Heart right ventricle (tissue), 16 donors: ENCODE results near the gene RBFOX2. TPM values are rescaled to one million over a fixed set of nuclear protein-coding genes. Genes with fewer than 3 reads are reported as not detected.

Experiments used
- ATAC-seq, 8 donors: fragments of 200-7000 bp; cut with Tn5 transposase; one replicate each; pipeline ENCODE4 v1.9.1; 2020; ENCODE audit warnings: mild to moderate bottlenecking in 8 of 8, moderate library complexity in 8 of 8, moderate number of reproducible peaks in 1 of 8
- DNase-seq, 2 donors: peaks; one replicate each; pipeline ENCODE4 v3.0.0-alpha.2; 2020
- H3K27ac ChIP-seq, 10 donors: fragments of 200-600 bp; sonication (generic) in 2 of 10; one replicate each; pipeline versions ENCODE4 v1.5.0 to v1.8.0; 2020 to 2022; ENCODE audit warnings: mild to moderate bottlenecking in 3 of 10
- H3K27me3 ChIP-seq, 7 donors: fragments of 200-600 bp; one replicate each; pipeline ENCODE4 v1.8.0; 2021 to 2022; ENCODE audit warnings: mild to moderate bottlenecking in 2 of 7
- H3K36me3 ChIP-seq, 9 donors: fragments of 200-600 bp; sonication (generic) in 1 of 9; one replicate each; pipeline versions ENCODE4 v1.5.0 to v1.8.0; 2020 to 2022; ENCODE audit warnings: mild to moderate bottlenecking in 2 of 9
- H3K4me1 ChIP-seq, 9 donors: fragments of 200-600 bp; sonication (generic) in 1 of 9; one replicate each; pipeline versions ENCODE4 v1.5.0 to v1.8.0; 2020 to 2022; ENCODE audit warnings: mild to moderate bottlenecking in 4 of 9
- H3K4me3 ChIP-seq, 10 donors: fragments of 200-600 bp; sonication (generic) in 2 of 10; one replicate each; pipeline versions ENCODE4 v1.5.0 to v1.8.0; 2020 to 2022; ENCODE audit warnings: mild to moderate bottlenecking in 7 of 10, moderate library complexity in 2 of 10
- H3K9me3 ChIP-seq, 11 donors: fragments of 200-600 bp in 10 of 11; sonication (generic) in 2 of 11; one replicate each; pipeline versions ENCODE4 v1.5.0 to v1.8.0; 2013 to 2022; ENCODE audit warnings: mild to moderate bottlenecking in 2 of 11, control low read depth in 1 of 11, moderate library complexity in 1 of 11
- CTCF ChIP-seq, 9 donors: fragments of 200-600 bp; sonication (generic) in 2 of 9; IDR thresholded peaks; one replicate each; pipeline versions ENCODE4 v1.5.0 to v1.8.0; 2021 to 2022; ENCODE audit warnings: antibody characterized with exemption in 9 of 9, mild to moderate bottlenecking in 5 of 9, moderate library complexity in 1 of 9
- WGBS, 2 donors: extraction: QIAGEN DNeasy Blood & Tissue Kit; methylation state at CpG; one replicate each; pipeline ENCODE4 v1.1.7; 2013; ENCODE audit warnings: inconsistent platforms in 1 of 2; 5-methylcytosine and 5-hydroxymethylcytosine counted together
- intact Hi-C, 10 donors: fragments of 100-400 bp; cut with DNase I; formaldehyde crosslinking; loops; one replicate each; pipeline versions ENCODE4 v1.11.1 to v1.14.2; 2022
- polyA plus RNA-seq, 2 donors: library from polyadenylated mRNA; stranded (reverse); fragments of 200-250 nt; gene quantifications; one replicate each; pipeline ENCODE4 v1.2.3, GENCODE V29; 2013
- total RNA-seq, 10 donors: library from RNA; stranded (reverse); fragmentation: NEBNext Ultra II Directional in 3 of 10; extraction: Animal tissue kit (Norgen Biotek cat#: 25700) in 3 of 10; gene quantifications; one replicate each; pipeline versions ENCODE4 v1.2.1 to v1.2.4, GENCODE V29; 2021 to 2023
- donor health status: Arrhythmogenic right ventricular cardiomyopathy.
- donor health status: ischemic (EF 13 %, LVEDD 7.1; RV severe dilation, severe dysfunction).
- donor health status: healthy with polysubstance abuse.
- donor health status: DM: no; HTN: yes; CAD: no.
- donor health status: DM: no; HTN: no; CAD: no.
- donor health status: ischemic (EF 25% LVEDD 6.9; RV normal size, moderate dysfunction).
- donor health status: ischemic (EF 25% LVEDD 5.7; RV mildly dilated, moderate dysfunction).
- donor health status: healthy.
- donor health status: DM: yes; HTN: yes; CAD: no.
- donor health status: Ischemic cardiomyopathy.
- donor health status: ischemic (EF 35%, LVEDD 5.7; RV mildly dilated, moderate dysfunction).
- donor health status: nonischemic (EF 11% LVEDD 7.7; RV severe dilation, severe dysfunction).
- donor health status: DM: yes; HTN: yes; CAD: no.
- donor health status: PGD.
- donor health status: ischemic (EF 29% LVEDD 5.4; RV normal size, mild dysfunction).
- donor health status: nonischemic (EF 23%, LVEDD 6.1; RV moderate dilation, normal function).

The RBFOX2 gene
- total and polyA plus RNA-seq, 12 donors: 18.0 to 105 (median 90.4) TPM

DNA sequence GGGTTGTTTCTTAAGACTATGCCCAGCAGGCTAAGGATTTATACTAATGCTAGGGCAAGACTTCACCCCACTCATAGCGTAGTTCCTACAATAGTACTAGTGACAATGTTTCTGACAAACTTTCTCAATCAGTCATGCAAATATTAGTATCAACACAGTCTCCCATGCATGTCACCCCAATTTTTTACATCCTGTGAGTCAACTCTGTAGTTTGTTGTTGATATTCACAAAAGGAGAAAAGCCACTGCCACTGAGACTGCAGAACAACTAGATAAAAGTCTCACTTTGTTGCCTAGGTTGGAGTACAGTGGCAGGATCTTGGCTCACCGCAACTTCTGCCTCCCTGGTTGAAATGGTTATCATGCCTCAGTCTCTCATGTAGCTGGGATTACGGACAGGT is 155.2 kb downstream of the RBFOX2 start:
- H3K4me1 ChIP-seq: peaks cover 6 to 66% (median 54%) of the 10 kb centered on the region in 9 donors
- H3K9me3 ChIP-seq: peaks cover 0 to 8% (median 0%) of the 10 kb centered on the region in 11 donors
- H3K27ac ChIP-seq: peak overlapping the region in 3 of 10 donors; percentile 44 to 58 (median 57)
- DNase-seq (no peak), ATAC-seq (no peak)
- no peak for TF ChIP-seq CTCF (IDR thresholded peaks at IDR 0.05)
- H3K4me3 ChIP-seq: no peak overlapping the region
- intact Hi-C loops: no loop called here
- H3K27me3 ChIP-seq: no peaks in the 10 kb centered on the region
- WGBS, 2 donors: 96% methylated on average over 3 of the region's 3 CpGs
- no peaks in the 10 kb centered on the region for H3K36me3 ChIP-seq

- no peak for TF ChIP-seq CTCF (IDR thresholded peaks at IDR 0.05)
- peak; percentile 53 to 63 for DNase-seq
- peak overlapping the region in 7 of 10 donors; percentile 11 to 62 (median 41) for H3K27ac ChIP-seq
- H3K4me1 ChIP-seq: peaks cover 6 to 72% (median 56%) of the 10 kb centered on the region in 9 donors
- no peaks in the 10 kb centered on the region for H3K36me3 ChIP-seq
- no peak overlapping the region for H3K4me3 ChIP-seq
- H3K27me3 ChIP-seq: no peaks in the 10 kb centered on the region
- intact Hi-C loops: no loop called here
- 49 to 57% methylated on average over 13 of the region's 13 CpGs for WGBS, 2 donors
- H3K9me3 ChIP-seq: peaks cover 0 to 8% (median 0%) of the 10 kb centered on the region in 11 donors
- peak; percentile 70 to 92 (median 90) for ATAC-seq
These were observed 156.2 kb downstream of the RBFOX2 start for GRCh38 chr22:35872451-35872850.

GRCh38 chr22:35870517-35871293 is 157.9 kb downstream of the RBFOX2 start:
- Histone ChIP-seq H3K4me1 (peaks cover 6 to 76% (median 61%) of the 10 kb centered on the region in 9 donors), H3K4me3 (no peak overlapping the region), H3K36me3 (no peaks in the 10 kb centered on the region), H3K9me3 (peaks cover 0 to 8% (median 0%) of the 10 kb centered on the region in 11 donors), H3K27ac (peak overlapping the region in 7 of 10 donors; percentile 3 to 72 (median 30)), H3K27me3 (no peaks in the 10 kb centered on the region)
- DNase-seq (no peak), ATAC-seq (peak in 6 of 8 donors; percentile 38 to 69 (median 56))
- TF ChIP-seq CTCF (IDR thresholded peaks at IDR 0.05): no peak
- WGBS, 2 donors: 52 to 64% methylated on average over 3 of the region's 3 CpGs
- intact Hi-C loops: no loop called here

GRCh38 chr22:35868938-35869337 is 159.7 kb downstream of the RBFOX2 start:
- H3K4me1 ChIP-seq: peaks cover 6 to 94% (median 71%) of the 10 kb centered on the region in 9 donors
- WGBS, 2 donors: 94 to 96% methylated on average over 5 of the region's 5 CpGs

More at GRCh38 chr22:35868938-35869337, 159.7 kb downstream of the RBFOX2 start:
- H3K4me3 ChIP-seq: no peak overlapping the region
- DNase-seq (no peak), ATAC-seq (no peak)
- no peaks in the 10 kb centered on the region for H3K36me3 ChIP-seq
- TF ChIP-seq CTCF (IDR thresholded peaks at IDR 0.05): no peak
- H3K9me3 ChIP-seq: no peaks in the 10 kb centered on the region
- intact Hi-C loops: no loop called here
- H3K27ac ChIP-seq: peak overlapping the region in 6 of 10 donors; percentile 3 to 72 (median 22)
- no peaks in the 10 kb centered on the region for H3K27me3 ChIP-seq
